ENCODE data around the gene SLC27A3.

The SLC27A3 gene

DNA sequence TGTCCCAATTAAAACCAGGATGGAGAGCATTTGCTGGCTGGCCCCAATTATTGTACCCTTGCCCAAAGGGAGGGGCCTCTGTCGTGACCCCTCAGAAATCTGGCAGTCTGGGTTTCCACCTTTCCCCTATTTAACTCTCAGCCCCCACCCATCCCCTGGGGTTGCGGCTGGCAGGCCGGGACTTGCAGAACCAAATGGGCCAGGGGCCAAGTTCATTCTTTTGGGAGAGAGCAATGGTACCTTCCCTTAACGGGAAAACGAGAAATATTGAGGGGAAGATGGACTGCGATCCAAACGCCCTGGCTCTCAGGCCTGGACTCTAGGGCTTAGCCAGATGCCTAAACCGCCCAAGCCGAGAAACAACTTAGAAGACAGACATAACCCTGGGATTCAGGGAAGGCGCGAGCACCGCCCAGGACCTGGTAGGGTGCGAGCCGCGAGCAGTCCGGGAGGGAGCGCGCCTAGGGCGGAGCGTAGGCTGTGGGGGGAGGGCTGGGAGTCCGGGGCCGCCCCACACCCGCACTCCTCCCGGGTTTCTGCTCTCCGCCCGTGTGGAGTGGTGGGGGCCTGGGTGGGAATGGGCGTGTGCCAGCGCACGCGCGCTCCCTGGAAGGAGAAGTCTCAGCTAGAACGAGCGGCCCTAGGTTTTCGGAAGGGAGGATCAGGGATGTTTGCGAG is at the start of gene SLC27A3:
SLC27A3 (plus strand) TSS at position 628 of the 678 bp plus-strand sequence. CDS start 91 bp downstream, outside the sequence.
- DNase-seq (ENCODE audit: low read depth, low spot score) = peak; percentile 67

DNA sequence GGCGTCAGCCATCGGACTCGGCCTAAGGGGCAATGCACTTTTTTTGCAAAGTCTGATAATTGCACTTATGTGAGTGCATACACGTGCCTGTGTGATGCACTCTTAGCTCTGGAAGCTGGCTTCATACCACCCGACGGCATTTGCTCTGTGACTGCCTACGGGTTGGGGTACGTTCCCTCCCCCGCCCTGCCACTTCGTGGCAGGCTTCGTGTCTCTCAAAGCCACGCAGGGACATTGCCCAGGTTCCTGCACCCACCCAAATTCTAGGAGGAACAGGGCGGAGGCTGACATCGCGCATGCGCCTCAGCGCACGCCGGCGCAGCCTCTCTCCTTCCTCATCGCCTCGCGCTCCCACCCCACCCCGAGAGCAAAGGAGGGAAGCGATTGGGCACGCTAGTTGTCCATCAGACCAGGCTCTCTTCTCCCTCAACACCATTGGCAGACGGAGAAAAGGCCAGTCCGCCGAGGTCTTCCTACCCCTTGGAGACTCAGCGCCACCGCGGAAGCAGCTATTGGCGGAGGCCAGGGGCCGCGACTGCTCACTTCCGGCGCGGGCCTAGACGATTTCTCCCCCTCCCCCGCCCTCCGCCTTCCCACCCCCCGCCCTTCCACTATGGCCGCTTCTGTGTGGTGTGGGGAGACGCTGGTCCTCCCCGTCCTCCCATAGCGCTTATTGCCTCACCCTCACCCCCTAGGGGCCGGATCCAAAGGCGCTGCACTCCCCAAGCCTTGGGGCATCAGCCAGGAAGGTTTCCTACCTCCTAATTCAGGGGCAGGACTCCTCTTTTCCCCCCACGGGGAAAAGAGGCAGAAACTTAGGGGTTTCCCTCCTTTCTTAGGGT is 47.5 kb upstream of the SLC27A3 start, which contains the start of gene INTS3:
INTS3 (plus strand) TSS at position 588 of the 842 bp plus-strand sequence. CDS start 585 bp downstream, outside the sequence.
- DNase-seq (ENCODE audit: low read depth, low spot score) = peak; percentile 100

GRCh38 chr1:153728305-153729066 is 46.7 kb upstream of the SLC27A3 start:
- DNase-seq (ENCODE audit: low read depth, low spot score) = peak; percentile 58

GRCh38 chr1:153730468-153730988 is 44.7 kb upstream of the SLC27A3 start:
- no peak for DNase-seq (ENCODE audit: low read depth, low spot score)

DNA sequence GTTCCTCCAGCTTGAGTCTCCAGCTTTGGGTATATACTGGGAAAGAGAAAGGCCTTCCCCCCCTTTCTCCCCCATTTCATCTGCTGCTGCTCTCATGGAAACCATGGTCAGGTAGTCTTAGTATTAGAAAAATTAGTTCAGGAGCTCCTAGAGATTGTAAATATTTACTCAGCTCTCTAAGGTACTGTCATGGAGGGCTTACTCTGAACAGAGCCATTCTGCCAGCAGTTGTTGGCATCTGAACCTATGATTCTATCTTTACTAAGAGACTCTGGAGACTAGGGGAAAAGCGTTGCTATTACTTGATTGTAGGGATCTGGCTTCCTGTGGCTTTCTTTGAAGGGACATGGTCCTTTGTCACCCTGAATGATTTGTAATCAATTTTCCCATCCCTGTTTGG is 41.2 kb upstream of the SLC27A3 start:
- DNase-seq (ENCODE audit: low read depth, low spot score) = no peak

- DNase-seq (ENCODE audit: low read depth, low spot score) = no peak
These were observed 40.7 kb upstream of the SLC27A3 start for GRCh38 chr1:153734396-153735089.

- DNase-seq (ENCODE audit: low read depth, low spot score) = no peak
These were observed 40.2 kb upstream of the SLC27A3 start for GRCh38 chr1:153735090-153735420.

GRCh38 chr1:153741986-153742385 is 33.2 kb upstream of the SLC27A3 start:
- DNase-seq (ENCODE audit: low read depth, low spot score) = peak; percentile 58

GRCh38 chr1:153742411-153743142 is 32.6 kb upstream of the SLC27A3 start:
- peak; percentile 65 for DNase-seq (ENCODE audit: low read depth, low spot score)

DNA sequence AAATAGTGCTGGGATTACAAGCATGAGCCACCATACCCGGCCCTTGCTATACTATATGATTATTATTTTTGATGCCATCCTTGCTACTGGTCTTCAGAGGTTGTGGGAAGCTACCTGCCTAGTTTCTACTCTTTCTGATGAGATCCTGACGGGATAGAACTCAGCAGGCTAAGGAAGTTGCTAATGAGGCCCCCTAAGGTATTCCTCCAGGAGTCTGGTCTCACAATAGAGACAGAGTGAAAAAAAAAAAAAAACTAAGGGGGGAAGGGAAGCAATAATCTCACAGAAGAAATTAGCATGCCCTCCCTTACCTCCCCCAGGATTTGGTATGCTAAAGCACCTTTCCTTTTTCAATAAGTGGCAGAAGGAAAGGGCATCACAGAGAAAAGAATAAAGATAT is 29.8 kb upstream of the SLC27A3 start:
- no peak for DNase-seq (ENCODE audit: low read depth, low spot score)

DNA sequence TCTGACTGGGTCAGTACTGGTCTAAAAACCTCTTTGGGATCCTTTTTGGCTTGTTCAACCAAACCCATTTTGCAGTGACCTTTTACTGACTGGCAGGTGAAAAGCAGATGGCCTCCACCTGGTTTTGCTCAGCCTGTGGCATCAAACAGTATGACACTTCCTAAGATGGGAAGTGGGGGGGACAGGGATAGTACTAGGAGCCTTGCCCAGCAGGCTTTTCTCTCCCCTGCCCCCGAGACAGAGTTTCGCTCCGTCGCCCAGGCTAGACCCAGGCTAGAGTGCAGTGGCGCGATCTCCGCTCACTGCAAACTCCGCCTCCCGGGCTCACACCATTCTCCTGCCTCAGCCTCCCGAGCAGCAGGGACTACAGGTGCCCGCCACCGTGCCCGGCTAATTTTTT is 29.0 kb upstream of the SLC27A3 start:
- no peak for DNase-seq (ENCODE audit: low read depth, low spot score)

DNA sequence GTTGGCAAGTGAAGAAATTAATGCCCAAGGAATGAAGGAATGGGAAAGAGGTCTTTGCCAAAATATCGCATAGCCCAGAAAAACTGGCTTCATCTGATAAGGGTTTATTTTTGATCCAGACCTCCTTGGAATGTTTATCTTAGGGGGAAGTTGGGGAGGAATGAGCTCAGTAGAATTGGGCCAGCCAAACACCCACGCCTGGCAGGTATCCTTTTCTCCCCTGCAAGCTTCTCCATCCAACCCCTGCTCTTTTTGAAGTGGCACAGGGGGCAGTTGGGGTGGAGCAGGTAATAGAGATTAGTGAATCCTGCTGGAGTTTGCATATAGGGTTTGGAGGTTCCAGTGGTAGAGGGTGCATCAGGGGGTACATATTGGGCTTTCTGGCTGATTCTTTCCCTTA is 26.3 kb upstream of the SLC27A3 start:
- DNase-seq (ENCODE audit: low read depth, low spot score) = peak; percentile 20

GRCh38 chr1:153749408-153750005 is 25.7 kb upstream of the SLC27A3 start:
- peak; percentile 90 for DNase-seq (ENCODE audit: low read depth, low spot score)

DNA sequence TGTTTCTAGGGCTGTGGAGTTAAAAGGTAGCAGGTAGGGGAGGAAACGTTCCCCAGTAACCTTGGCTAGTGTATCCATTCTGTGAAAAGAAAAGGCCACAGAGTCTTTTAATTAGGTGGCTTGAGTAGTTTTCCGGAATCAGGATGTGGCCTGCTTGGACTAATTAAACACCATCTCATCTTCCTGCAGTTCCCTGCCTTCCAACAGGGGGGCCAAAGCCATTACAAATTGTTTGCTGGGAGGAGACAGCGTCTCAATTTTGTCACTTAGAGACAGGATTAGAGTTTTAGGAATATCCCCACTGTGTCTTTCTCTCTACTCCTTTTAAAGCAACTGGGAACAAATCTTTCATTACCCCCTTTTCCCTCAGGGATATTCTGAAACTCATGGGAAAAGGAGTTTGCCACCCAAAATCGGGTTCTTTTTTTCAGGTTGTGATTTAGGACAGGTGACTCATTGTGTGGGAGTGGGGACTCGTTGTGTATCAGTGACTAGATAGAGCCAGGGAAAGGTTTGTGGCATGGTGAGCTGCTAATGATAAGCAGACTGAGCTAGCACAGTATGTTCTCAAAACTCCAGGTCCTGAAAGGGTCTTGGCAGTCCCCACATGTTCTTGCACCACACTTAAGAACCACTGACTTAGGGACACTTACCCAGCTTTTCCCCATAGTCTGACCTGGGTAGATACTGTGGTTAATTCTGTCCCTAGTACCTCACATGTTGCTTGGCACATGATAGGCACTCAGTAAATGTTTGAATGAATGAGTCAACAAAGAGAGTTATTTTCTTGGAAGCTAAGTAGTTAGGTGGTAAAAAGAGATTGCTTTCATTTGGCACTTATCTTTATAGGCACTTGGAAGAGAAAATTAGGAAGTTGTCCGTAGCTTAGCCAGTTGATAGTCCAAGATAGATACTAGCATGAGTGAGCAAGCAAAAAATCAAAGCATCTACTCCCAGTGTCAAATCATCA is 24.9 kb upstream of the SLC27A3 start:
- DNase-seq (ENCODE audit: low read depth, low spot score) = peak; percentile 26

GRCh38 chr1:153752072-153752471 is 23.1 kb upstream of the SLC27A3 start:
- no peak for DNase-seq (ENCODE audit: low read depth, low spot score)

- DNase-seq (ENCODE audit: low read depth, low spot score) = no peak
These were observed 22.5 kb upstream of the SLC27A3 start for GRCh38 chr1:153752571-153753195.

DNA sequence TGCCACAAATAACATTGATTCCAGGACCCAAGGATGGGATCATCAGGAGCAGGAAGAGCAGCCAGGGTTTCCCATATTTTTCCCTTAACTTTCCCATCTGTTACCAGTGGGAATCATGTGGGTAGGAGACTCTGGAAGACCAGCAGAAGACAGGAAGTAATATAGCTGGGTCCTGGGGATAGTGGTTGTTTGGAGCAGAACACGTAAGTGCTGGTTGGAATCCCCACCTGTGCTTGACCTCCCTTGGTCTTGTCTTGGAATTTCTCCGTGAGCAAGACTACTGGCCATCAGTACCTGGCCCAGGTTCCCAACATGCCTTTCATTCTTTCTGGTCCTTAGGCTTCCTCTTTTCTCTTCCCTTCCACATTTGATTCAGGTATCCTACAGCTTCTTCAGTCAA is 20.9 kb upstream of the SLC27A3 start:
- DNase-seq (ENCODE audit: low read depth, low spot score) = no peak

- DNase-seq (ENCODE audit: low read depth, low spot score) = no peak
These were observed 14.8 kb upstream of the SLC27A3 start for GRCh38 chr1:153760440-153760839.
